WTC11 (cell line): ENCODE results near the gene KCNG3. TPM values are rescaled to one million over a fixed set of nuclear protein-coding genes. Genes with fewer than 3 reads are reported as not detected.

Experiments used
- ATAC-seq: fragments of 200-7000 bp; cut with Tn5 transposase; 2 replicates; pipeline ENCODE4 v1.10.0; 2021; ENCODE audit warnings: mild to moderate bottlenecking, moderate library complexity
- CTCF ChIA-PET: fragments of 300-600 bp; sonication (Branson Sonifier 250); formaldehyde crosslinking; loops from one replicate; lab custom pipeline; 2021; ENCODE audit warnings: antibody characterized with exemption; lab: Charles Lee
- POLR2A ChIA-PET: fragments of 350-600 bp; sonication (Branson Sonifier 250); formaldehyde crosslinking; loops from one replicate; lab custom pipeline; 2021; ENCODE audit warnings: antibody characterized with exemption; lab: Charles Lee
- DNase-seq: peaks from one replicate; pipeline ENCODE4 v3.0.0; 2021; ENCODE audit warnings: low spot score
- H3K27ac Mint-ChIP-seq: 2 replicates; pipeline ENCODE4 v1.8.0; 2021; ENCODE audit warnings: mixed read lengths
- H3K27me3 Mint-ChIP-seq: 2 replicates; pipeline ENCODE4 v1.8.0; 2021; ENCODE audit warnings: low read depth, mild to moderate bottlenecking, moderate library complexity, mixed read lengths
- H3K36me3 Mint-ChIP-seq: 2 replicates; pipeline ENCODE4 v1.8.0; 2021; ENCODE audit warnings: mixed read lengths
- H3K4me1 Mint-ChIP-seq: 2 replicates; pipeline ENCODE4 v1.8.0; 2022; ENCODE audit warnings: mixed read lengths
- H3K4me3 Mint-ChIP-seq: 2 replicates; pipeline ENCODE4 v1.8.0; 2021; ENCODE audit warnings: mild to moderate bottlenecking, moderate library complexity, mixed read lengths
- H3K9me3 Mint-ChIP-seq: 2 replicates; pipeline ENCODE4 v1.8.0; 2021; ENCODE audit warnings: mixed read lengths
- ATF1 ChIP-seq: sonication (generic); formaldehyde crosslinking; IDR thresholded peaks from 2 replicates; pipeline ENCODE4 v1.8.1; 2023; ENCODE audit warnings: mild to moderate bottlenecking, moderate library complexity, missing genetic modification reagents
- CBFB ChIP-seq: sonication (generic); formaldehyde crosslinking; IDR thresholded peaks from 2 replicates; pipeline ENCODE4 v1.8.1; 2022; ENCODE audit warnings: mild to moderate bottlenecking, low read depth, missing genetic modification reagents
- CREB1 ChIP-seq: sonication (generic); formaldehyde crosslinking; IDR thresholded peaks from 2 replicates; pipeline ENCODE4 v1.8.0; 2023; ENCODE audit warnings: mild to moderate bottlenecking, missing genetic modification reagents
- CTCF ChIP-seq: fragments of 200-600 bp; IDR thresholded peaks from 2 replicates; pipeline ENCODE4 v1.8.0; 2022; ENCODE audit warnings: antibody characterized with exemption
- ESRRA ChIP-seq: sonication (generic); formaldehyde crosslinking; IDR thresholded peaks from 2 replicates; pipeline ENCODE4 v1.8.1; 2022; ENCODE audit warnings: mild to moderate bottlenecking, missing genetic modification reagents, borderline replicate concordance
- FOXP1 ChIP-seq: sonication (generic); formaldehyde crosslinking; IDR thresholded peaks from 2 replicates; pipeline ENCODE4 v1.8.0; 2022; ENCODE audit warnings: missing genetic modification reagents, mild to moderate bottlenecking, moderate library complexity, borderline replicate concordance
- FOXP4 ChIP-seq: sonication (generic); formaldehyde crosslinking; IDR thresholded peaks from 2 replicates; pipeline ENCODE4 v1.8.0; 2022; ENCODE audit warnings: mild to moderate bottlenecking, missing genetic modification reagents
- NFYB ChIP-seq: sonication (generic); formaldehyde crosslinking; conservative IDR thresholded peaks from 2 replicates; pipeline ENCODE4 v1.8.0; 2022; ENCODE audit warnings: low read depth, missing genetic modification reagents
- RORB ChIP-seq: fragments of 250-450 bp; sonication (Bioruptor Pico); IDR thresholded peaks from 2 replicates; pipeline ENCODE4 v1.9.0; 2021; ENCODE audit warnings: mild to moderate bottlenecking
- SOX15 ChIP-seq: fragments of 250-450 bp; sonication (Bioruptor Pico); IDR thresholded peaks from 2 replicates; pipeline ENCODE4 v1.9.0; 2021; ENCODE audit warnings: mild to moderate bottlenecking
- SP1 ChIP-seq: sonication (generic); formaldehyde crosslinking; conservative IDR thresholded peaks from 2 replicates; pipeline ENCODE4 v1.8.1; 2022; ENCODE audit warnings: missing genetic modification reagents
- TCF7 ChIP-seq: sonication (generic); formaldehyde crosslinking; IDR thresholded peaks from 2 replicates; pipeline ENCODE4 v1.8.0; 2022; ENCODE audit warnings: mild to moderate bottlenecking, low read depth, missing genetic modification reagents, moderate library complexity
- TEAD1 ChIP-seq: sonication (generic); formaldehyde crosslinking; IDR thresholded peaks from 2 replicates; pipeline ENCODE4 v1.8.0; 2022; ENCODE audit warnings: mild to moderate bottlenecking, missing genetic modification reagents
- USF2 ChIP-seq: sonication (generic); formaldehyde crosslinking; IDR thresholded peaks from 2 replicates; pipeline ENCODE4 v1.8.1; 2023; ENCODE audit warnings: mild to moderate bottlenecking, missing genetic modification reagents, moderate library complexity
- ZMAT4 ChIP-seq: fragments of 250-450 bp; sonication (Bioruptor Pico); IDR thresholded peaks from 2 replicates; pipeline ENCODE4 v1.9.0; 2021; ENCODE audit warnings: mild to moderate bottlenecking
- total RNA-seq: library from RNA; stranded (reverse); gene quantifications from 3 replicates; pipeline ENCODE4 v1.2.3, GENCODE V29; 2021
- TF ChIP-seq, protein P1 (sequence below): sonication (generic); formaldehyde crosslinking; IDR thresholded peaks from 2 replicates; pipeline ENCODE4 v1.8.1; 2023; ENCODE audit warnings: mild to moderate bottlenecking, moderate library complexity, missing genetic modification reagents
- TF ChIP-seq, protein P2 (sequence below): sonication (generic); formaldehyde crosslinking; conservative IDR thresholded peaks from 2 replicates; pipeline ENCODE4 v1.8.1; 2022; ENCODE audit warnings: mild to moderate bottlenecking, missing genetic modification reagents
- TF ChIP-seq, protein P3 (sequence below): sonication (generic); formaldehyde crosslinking; conservative IDR thresholded peaks from 2 replicates; pipeline ENCODE4 v1.8.1; 2023; ENCODE audit warnings: mild to moderate bottlenecking, low read depth, missing genetic modification reagents, moderate library complexity

KCNG3 gene
- total RNA-seq, 1 experiment from 2014 or later: 15.5 TPM

DNA sequence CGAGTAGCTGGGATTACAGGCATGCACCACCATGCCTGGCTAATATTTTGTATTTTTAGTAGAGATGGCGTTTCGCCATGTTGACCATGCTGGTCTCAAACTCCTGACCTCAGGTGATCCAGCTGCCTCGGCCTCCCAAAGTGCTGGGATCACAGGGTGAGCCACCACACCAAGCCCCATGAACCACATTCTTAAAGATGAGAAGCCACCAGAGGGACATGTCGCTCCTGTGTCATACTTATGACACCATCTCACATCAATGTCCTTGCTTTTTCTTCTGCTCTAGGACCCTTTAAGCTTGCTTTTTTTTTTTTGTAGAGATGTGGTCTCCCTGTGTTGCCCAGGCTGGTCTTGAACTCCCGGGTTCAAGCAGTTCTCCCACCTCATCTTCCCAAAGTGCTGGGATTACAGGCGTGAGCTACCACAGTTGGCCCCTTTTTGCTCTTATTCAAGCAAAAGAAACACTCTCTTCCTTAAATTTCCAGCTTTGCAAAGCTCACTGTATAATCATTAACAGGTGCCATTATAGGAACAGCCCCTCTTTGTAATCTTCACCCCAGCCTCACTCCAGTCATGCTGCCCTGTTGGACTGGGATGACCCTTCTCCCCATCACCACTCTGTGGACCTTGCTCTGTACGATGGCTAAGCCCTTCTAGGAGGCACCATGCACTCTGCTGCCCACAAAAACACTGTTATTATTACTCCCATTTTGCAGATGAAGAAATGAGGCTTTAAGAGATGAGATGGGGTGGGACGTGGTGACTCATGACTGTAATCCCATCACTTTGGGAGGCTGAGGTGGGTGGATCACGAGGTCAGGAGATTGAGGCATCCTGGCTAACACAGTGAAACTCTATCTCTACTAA, 10.8 kb upstream of the KCNG3 start:
- POLR2A ChIA-PET: no interaction called here

DNA sequence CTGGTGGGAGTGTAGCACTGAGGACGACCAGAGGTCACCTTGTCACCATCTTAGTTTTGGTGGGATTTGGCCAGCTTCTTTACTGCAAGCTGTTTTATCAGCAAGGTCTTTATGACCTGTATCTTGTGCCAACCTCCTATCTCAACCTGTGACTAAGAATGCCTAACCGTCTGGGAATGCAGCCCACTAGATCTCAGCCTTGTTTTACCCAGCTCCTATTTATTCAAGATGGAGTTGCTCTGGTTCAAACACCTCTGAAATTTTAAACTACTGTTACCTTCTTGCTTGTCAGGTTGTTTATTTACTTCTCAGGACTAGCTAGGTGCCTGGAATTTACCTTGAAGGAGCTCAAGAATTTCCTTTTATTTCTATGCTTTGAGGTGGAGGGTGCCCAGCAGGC, 9.5 kb upstream of the KCNG3 start:
- Mint-ChIP-seq H3K36me3 (no peaks in the 10 kb centered on the region), H3K9me3 (no peaks in the 10 kb centered on the region), H3K27me3 (no peaks in the 10 kb centered on the region), H3K4me3 (no peak overlapping the region), H3K27ac (no peak overlapping the region), H3K4me1 (peaks cover 16% of the 10 kb centered on the region)
- DNase-seq: no peak
- POLR2A ChIA-PET: interaction anchor here (0.7 kb wide), 1 partner anchor 134 kb away, joined by 4 read pairs; no protein-coding TSS in a partner anchor
- ATAC-seq: no peak
- CTCF ChIA-PET: interaction anchor here (1.8 kb wide), 1 partner anchor 11 kb away, joined by 5 read pairs; no protein-coding TSS in a partner anchor
- no peak for TF ChIP-seq SOX15 (CRISPR knock-in tag)
- no peak for TF ChIP-seq RORB (CRISPR knock-in tag)
- TF ChIP-seq CTCF: no peak
- TF ChIP-seq, protein P1, sequence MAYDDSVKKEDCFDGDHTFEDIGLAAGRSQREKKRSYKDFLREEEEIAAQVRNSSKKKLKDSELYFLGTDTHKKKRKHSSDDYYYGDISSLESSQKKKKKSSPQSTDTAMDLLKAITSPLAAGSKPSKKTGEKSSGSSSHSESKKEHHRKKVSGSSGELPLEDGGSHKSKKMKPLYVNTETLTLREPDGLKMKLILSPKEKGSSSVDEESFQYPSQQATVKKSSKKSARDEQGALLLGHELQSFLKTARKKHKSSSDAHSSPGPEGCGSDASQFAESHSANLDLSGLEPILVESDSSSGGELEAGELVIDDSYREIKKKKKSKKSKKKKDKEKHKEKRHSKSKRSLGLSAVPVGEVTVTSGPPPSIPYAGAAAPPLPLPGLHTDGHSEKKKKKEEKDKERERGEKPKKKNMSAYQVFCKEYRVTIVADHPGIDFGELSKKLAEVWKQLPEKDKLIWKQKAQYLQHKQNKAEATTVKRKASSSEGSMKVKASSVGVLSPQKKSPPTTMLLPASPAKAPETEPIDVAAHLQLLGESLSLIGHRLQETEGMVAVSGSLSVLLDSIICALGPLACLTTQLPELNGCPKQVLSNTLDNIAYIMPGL: no peak

More for the DNA sequence above, 10.8 kb upstream of the KCNG3 start:
- Mint-ChIP-seq H3K4me3 (no peak overlapping the region), H3K27ac (no peak overlapping the region), H3K36me3 (no peaks in the 10 kb centered on the region), H3K4me1 (peaks cover 10% of the 10 kb centered on the region), H3K27me3 (no peaks in the 10 kb centered on the region), H3K9me3 (no peaks in the 10 kb centered on the region)
- DNase-seq (peak; percentile 1), ATAC-seq (no peak)
- TF ChIP-seq ZMAT4: no peak
- no peak for TF ChIP-seq FOXP1
- TF ChIP-seq USF2 (CRISPR knock-in tag): no peak
- no peak for TF ChIP-seq CBFB (CRISPR knock-in tag)
- TF ChIP-seq TEAD1: no peak
- no peak for TF ChIP-seq CTCF
- no peak for TF ChIP-seq ESRRA
- TF ChIP-seq, protein P2, sequence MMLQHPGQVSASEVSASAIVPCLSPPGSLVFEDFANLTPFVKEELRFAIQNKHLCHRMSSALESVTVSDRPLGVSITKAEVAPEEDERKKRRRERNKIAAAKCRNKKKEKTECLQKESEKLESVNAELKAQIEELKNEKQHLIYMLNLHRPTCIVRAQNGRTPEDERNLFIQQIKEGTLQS (CRISPR knock-in tag): no peak
- TF ChIP-seq ATF1: no peak
- CTCF ChIA-PET: interaction anchor here (0.5 to 0.9 kb wide), 3 partner anchors 42 to 159 kb away, joined by 3 read pairs; no protein-coding TSS in a partner anchor

GRCh38 chr2:42498497-42498896, 4.7 kb upstream of the KCNG3 start:
- DNase-seq (no peak), ATAC-seq (no peak)
- ChIA-PET POLR2A (interaction anchor here (0.5 kb wide), 1 partner anchor 160 kb away, joined by 3 read pairs; no protein-coding TSS in a partner anchor), CTCF (interaction anchor here (1.0 to 1.9 kb wide), 6 partner anchors 15 to 296 kb away, joined by 3 to 10 read pairs (median 3); no protein-coding TSS in a partner anchor)
- H3K9me3 Mint-ChIP-seq: no peaks in the 10 kb centered on the region
- H3K4me1 Mint-ChIP-seq: peaks cover 40% of the 10 kb centered on the region
- peak overlapping the region; percentile 68; the same call in 1 of the 2 replicates for H3K27ac Mint-ChIP-seq
- H3K27me3 Mint-ChIP-seq: peaks cover 4% of the 10 kb centered on the region; the same call in 1 of the 2 replicates
- H3K4me3 Mint-ChIP-seq: no peak overlapping the region
- no peaks in the 10 kb centered on the region for H3K36me3 Mint-ChIP-seq
- TF ChIP-seq NFYB (CRISPR knock-in tag): no peak
- TF ChIP-seq TCF7: no peak
- no peak for TF ChIP-seq CREB1 (CRISPR knock-in tag)
- no peak for TF ChIP-seq FOXP4
- no peak for TF ChIP-seq SP1 (CRISPR knock-in tag)
- TF ChIP-seq, protein P3, sequence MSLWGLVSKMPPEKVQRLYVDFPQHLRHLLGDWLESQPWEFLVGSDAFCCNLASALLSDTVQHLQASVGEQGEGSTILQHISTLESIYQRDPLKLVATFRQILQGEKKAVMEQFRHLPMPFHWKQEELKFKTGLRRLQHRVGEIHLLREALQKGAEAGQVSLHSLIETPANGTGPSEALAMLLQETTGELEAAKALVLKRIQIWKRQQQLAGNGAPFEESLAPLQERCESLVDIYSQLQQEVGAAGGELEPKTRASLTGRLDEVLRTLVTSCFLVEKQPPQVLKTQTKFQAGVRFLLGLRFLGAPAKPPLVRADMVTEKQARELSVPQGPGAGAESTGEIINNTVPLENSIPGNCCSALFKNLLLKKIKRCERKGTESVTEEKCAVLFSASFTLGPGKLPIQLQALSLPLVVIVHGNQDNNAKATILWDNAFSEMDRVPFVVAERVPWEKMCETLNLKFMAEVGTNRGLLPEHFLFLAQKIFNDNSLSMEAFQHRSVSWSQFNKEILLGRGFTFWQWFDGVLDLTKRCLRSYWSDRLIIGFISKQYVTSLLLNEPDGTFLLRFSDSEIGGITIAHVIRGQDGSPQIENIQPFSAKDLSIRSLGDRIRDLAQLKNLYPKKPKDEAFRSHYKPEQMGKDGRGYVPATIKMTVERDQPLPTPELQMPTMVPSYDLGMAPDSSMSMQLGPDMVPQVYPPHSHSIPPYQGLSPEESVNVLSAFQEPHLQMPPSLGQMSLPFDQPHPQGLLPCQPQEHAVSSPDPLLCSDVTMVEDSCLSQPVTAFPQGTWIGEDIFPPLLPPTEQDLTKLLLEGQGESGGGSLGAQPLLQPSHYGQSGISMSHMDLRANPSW (CRISPR knock-in tag): no peak
